Lower leg skin (tissue), 3 donors: ENCODE measurements around the gene NUDT4.

ENCODE experiments used
- POLR2A ChIP-seq, 2 donors: fragments of 450-650 bp; IDR thresholded peaks; one replicate each; pipeline ENCODE4 v1.6.1; 2016 to 2017; ENCODE audit warnings: antibody characterized with exemption in 2 of 2, mild to moderate bottlenecking in 1 of 2, moderate library complexity in 1 of 2
- TF ChIP-seq, protein P1 (sequence below), 3 donors: fragments of 450-650 bp; IDR thresholded peaks; one replicate each; pipeline ENCODE4 v1.5.1; 2016; ENCODE audit warnings: antibody characterized with exemption in 3 of 3, mild to moderate bottlenecking in 3 of 3, moderate library complexity in 2 of 3

DNA sequence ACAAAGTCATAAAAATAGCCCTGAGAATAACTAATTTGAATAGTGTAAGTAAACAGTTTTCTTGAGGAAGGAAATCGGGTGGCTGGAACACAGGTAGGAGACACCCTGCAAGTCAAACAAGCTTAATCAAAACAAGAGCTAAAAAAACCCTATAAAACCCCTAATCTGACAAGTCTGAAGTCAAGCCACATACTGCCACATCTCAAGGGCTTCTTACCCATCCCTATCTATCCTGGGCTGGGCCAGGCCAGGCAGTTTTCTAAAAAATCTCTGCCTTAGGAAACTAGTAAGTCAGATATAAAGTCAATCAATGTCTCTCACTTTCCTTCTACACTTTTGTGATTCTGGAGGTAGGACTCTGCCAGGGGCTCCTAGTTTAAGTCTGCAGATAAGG lies 48.7 kb downstream of the NUDT4 start:
- TF ChIP-seq, protein P1, sequence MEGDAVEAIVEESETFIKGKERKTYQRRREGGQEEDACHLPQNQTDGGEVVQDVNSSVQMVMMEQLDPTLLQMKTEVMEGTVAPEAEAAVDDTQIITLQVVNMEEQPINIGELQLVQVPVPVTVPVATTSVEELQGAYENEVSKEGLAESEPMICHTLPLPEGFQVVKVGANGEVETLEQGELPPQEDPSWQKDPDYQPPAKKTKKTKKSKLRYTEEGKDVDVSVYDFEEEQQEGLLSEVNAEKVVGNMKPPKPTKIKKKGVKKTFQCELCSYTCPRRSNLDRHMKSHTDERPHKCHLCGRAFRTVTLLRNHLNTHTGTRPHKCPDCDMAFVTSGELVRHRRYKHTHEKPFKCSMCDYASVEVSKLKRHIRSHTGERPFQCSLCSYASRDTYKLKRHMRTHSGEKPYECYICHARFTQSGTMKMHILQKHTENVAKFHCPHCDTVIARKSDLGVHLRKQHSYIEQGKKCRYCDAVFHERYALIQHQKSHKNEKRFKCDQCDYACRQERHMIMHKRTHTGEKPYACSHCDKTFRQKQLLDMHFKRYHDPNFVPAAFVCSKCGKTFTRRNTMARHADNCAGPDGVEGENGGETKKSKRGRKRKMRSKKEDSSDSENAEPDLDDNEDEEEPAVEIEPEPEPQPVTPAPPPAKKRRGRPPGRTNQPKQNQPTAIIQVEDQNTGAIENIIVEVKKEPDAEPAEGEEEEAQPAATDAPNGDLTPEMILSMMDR (IDR thresholded peaks at IDR 0.05), result no peak
- no peak for TF ChIP-seq POLR2A (IDR thresholded peaks at IDR 0.05)
